SK-N-SH (cell line): Measurements from ENCODE around the gene PDE8A.

Experiments
- CTCF ChIP-seq: fragments of 200-600 bp; sonication (generic); IDR thresholded peaks from 2 replicates; pipeline ENCODE4 v1.6.1; 2017; ENCODE audit warnings: antibody characterized with exemption, mild to moderate bottlenecking, moderate library complexity
- EP300 ChIP-seq, 2 experiments: IDR thresholded peaks; 2 replicates each; pipeline versions ENCODE4 v1.4.0 to v1.6.1; 2012; ENCODE audit warnings: borderline replicate concordance in 1 of 2, low read depth in 1 of 2, low read length in 1 of 2
- EZH2phosphoT487 ChIP-seq: fragments of 200-600 bp; sonication (generic); IDR thresholded peaks from 2 replicates; pipeline ENCODE4 v1.6.1; 2017; ENCODE audit warnings: low read depth, mixed run types, mild to moderate bottlenecking, antibody characterized with exemption, moderate library complexity, borderline replicate concordance
- FOXJ3 ChIP-seq: sonication (generic); formaldehyde crosslinking; IDR thresholded peaks from 2 replicates; pipeline ENCODE4 v1.5.1; 2020; ENCODE audit warnings: mild to moderate bottlenecking, missing genetic modification reagents
- RCOR1 ChIP-seq: fragments of 150-350 bp; IDR thresholded peaks from 2 replicates; pipeline ENCODE4 v1.6.1; 2017; ENCODE audit warnings: antibody characterized with exemption, low read length
- RFX5 ChIP-seq: IDR thresholded peaks from 2 replicates; pipeline ENCODE4 v1.6.1; 2012; ENCODE audit warnings: mild to moderate bottlenecking, improper control_type of control experiment, low read length
- RXRA ChIP-seq: IDR thresholded peaks from 2 replicates; pipeline ENCODE4 v1.4.0; 2012; ENCODE audit warnings: low read depth, mild to moderate bottlenecking, borderline replicate concordance
- TF ChIP-seq, protein P1 (sequence below): IDR thresholded peaks from 2 replicates; pipeline ENCODE4 v1.6.1; 2012; ENCODE audit warnings: mild to moderate bottlenecking, low read depth, low read length, moderate library complexity

DNA sequence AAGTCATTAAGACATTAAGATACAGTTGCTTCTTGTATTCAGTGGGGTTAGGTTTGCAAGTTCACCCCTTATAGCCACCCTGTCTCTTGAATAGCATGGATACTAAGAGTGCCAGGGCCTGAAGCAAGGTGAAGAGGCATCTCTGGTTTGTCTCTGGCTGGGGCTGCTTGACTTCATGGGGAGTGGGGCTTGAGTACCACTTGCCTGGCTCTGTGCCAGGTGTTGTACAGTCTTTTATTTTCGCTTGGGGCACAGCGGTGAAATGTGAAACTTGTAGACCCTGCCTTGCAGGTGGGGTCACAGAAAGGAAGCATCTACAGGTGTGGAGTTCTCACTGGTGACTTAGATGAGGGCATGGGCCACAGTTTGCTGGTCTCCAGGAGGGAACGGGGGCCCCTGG lies 152.1 kb downstream of the PDE8A start:
- TF ChIP-seq CTCF (no peak), FOXJ3 (CRISPR knock-in tag) (no peak), RFX5 (no peak), EZH2phosphoT487 (no peak), EP300 (IDR thresholded peaks at IDR 0.05; ENCODE audit: borderline replicate concordance in 1 of 2, low read depth in 1 of 2, low read length in 1 of 2) (no peak), RCOR1 (no peak), RXRA (no peak)
- TF ChIP-seq, protein P1, sequence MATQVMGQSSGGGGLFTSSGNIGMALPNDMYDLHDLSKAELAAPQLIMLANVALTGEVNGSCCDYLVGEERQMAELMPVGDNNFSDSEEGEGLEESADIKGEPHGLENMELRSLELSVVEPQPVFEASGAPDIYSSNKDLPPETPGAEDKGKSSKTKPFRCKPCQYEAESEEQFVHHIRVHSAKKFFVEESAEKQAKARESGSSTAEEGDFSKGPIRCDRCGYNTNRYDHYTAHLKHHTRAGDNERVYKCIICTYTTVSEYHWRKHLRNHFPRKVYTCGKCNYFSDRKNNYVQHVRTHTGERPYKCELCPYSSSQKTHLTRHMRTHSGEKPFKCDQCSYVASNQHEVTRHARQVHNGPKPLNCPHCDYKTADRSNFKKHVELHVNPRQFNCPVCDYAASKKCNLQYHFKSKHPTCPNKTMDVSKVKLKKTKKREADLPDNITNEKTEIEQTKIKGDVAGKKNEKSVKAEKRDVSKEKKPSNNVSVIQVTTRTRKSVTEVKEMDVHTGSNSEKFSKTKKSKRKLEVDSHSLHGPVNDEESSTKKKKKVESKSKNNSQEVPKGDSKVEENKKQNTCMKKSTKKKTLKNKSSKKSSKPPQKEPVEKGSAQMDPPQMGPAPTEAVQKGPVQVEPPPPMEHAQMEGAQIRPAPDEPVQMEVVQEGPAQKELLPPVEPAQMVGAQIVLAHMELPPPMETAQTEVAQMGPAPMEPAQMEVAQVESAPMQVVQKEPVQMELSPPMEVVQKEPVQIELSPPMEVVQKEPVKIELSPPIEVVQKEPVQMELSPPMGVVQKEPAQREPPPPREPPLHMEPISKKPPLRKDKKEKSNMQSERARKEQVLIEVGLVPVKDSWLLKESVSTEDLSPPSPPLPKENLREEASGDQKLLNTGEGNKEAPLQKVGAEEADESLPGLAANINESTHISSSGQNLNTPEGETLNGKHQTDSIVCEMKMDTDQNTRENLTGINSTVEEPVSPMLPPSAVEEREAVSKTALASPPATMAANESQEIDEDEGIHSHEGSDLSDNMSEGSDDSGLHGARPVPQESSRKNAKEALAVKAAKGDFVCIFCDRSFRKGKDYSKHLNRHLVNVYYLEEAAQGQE = no peak
